ENCODE measurements around the gene HOMEZ. TPM values are rescaled to one million over a fixed set of nuclear protein-coding genes. Genes with fewer than 3 reads are reported as not detected.
"Not testable (repeated sequence)": the region's sequence is repeated elsewhere in the genome, so short reads cannot be mapped to it uniquely, and the experiment has no call there.

HOMEZ gene
- total RNA-seq, 1 experiment from 2014 or later: 2.3 TPM

DNA sequence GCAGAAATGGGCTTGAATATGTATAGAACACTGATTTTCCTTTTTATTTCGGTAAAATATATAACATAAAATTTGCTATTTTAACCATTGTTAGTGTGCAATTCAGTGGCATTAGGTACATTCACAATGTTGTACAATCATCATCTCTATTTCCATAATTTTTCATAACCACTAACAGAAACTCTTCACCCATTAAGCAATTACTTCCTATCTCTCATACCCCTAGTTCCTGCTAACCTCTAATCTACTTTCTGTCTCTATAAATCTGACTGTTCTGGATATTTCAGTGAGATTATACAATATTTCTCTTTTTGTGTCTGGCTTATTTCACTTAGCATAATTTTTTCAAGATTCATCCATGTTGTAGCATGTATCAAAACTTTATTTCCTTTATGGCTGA, 57.1 kb downstream of the HOMEZ start:
- no peak for DNase-seq (ENCODE audit: low read depth)

DNA sequence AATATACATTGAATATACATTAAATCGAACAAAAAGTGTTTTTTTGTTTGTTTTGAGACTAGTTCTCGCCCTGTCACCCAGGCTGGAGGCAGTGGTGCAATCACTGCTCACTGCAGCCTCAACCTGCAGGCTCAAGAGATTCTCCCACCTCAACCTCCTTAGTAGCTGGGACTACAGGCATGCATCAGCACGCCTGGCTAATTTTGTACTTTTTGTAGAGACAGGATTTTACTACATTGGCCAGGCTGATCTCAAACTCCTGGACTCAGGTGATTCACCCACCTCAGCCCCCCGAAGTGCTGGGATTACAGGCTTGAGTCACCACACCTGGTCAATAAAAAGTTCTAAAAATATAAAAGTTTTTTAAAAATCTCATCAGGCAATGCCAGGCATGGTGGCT, 58.4 kb downstream of the HOMEZ start:
- DNase-seq (ENCODE audit: low read depth): no peak

DNA sequence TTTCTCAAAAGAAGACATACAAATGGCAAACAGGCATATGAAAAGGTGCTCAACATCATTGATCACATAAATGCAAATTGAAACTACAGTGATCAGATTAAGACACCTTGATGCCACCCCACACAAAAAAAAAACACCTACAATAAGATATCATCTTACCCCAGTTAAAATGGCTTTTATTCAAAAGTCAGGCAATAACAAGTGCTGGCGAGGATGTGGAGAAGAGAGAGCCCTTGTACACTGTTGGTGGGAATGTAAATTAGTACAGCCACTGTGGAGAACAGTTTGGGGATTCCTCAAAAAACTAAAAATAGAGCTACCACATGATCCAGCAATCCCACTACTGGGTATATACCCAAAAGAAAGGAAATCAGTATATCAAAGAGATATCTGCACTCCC, 61.0 kb downstream of the HOMEZ start:
- DNase-seq (ENCODE audit: low read depth): not testable (repeated sequence)

Small RNA genes lying within 50 kb of the gene (small RNA-seq; reads per million reads assigned to genes)
- not detected for gene AL049829.1
- not detected for gene RNU6-1046P

Other genes starting within 250 kb of the HOMEZ start
- gene PSMB11, start 243.9 kb downstream of the HOMEZ start, total RNA-seq (2014; rRNA removed; shearing (Covaris generic)): 0.10 TPM in 1 of 2 replicates, not detected in the other
- gene CDH24, start 228.6 kb downstream of the HOMEZ start, total RNA-seq (2014; rRNA removed; shearing (Covaris generic)): 15.3 and 18.2 TPM in 2 replicates
- gene ACIN1, start 191.0 kb downstream of the HOMEZ start, total RNA-seq (2014; rRNA removed; shearing (Covaris generic)): 78.0 and 89.7 TPM in 2 replicates
- gene C14orf119, start 190.6 kb downstream of the HOMEZ start, total RNA-seq (2014; rRNA removed; shearing (Covaris generic)): 82.8 and 89.1 TPM in 2 replicates
- not detected in 2 replicates for gene CIROP, start 181.1 kb downstream of the HOMEZ start, total RNA-seq (2014; rRNA removed; shearing (Covaris generic))
- gene CEBPE, start 166.9 kb downstream of the HOMEZ start, total RNA-seq (2014; rRNA removed; shearing (Covaris generic)): 0.13 TPM in 1 of 2 replicates, not detected in the other
- gene SLC7A8, start 102.5 kb downstream of the HOMEZ start, total RNA-seq (2014; rRNA removed; shearing (Covaris generic)): 0.06 and 0.50 TPM in 2 replicates
- gene RNF212B, start 48.2 kb downstream of the HOMEZ start, total RNA-seq (2014; rRNA removed; shearing (Covaris generic)): not detected in 2 replicates
- 3.2 and 4.0 TPM in 2 replicates for gene PPP1R3E, start 16.7 kb upstream of the HOMEZ start, total RNA-seq (2014; rRNA removed; shearing (Covaris generic))
- gene BCL2L2, start 20.7 kb upstream of the HOMEZ start, total RNA-seq (2014; rRNA removed; shearing (Covaris generic)): 14.0 and 16.5 TPM in 2 replicates
- gene PABPN1, start 35.3 kb upstream of the HOMEZ start, total RNA-seq (2014; rRNA removed; shearing (Covaris generic)): 129 and 147 TPM in 2 replicates
- 1.2 and 5.5 TPM in 2 replicates for gene SLC22A17, start 66.8 kb upstream of the HOMEZ start, total RNA-seq (2014; rRNA removed; shearing (Covaris generic))
- gene EFS, start 79.0 kb upstream of the HOMEZ start, total RNA-seq (2014; rRNA removed; shearing (Covaris generic)): not detected in 2 replicates
- gene IL25, start 86.7 kb upstream of the HOMEZ start, total RNA-seq (2014; rRNA removed; shearing (Covaris generic)): not detected in 2 replicates
- gene CMTM5, start 90.9 kb upstream of the HOMEZ start, total RNA-seq (2014; rRNA removed; shearing (Covaris generic)): 0.10 TPM in 1 of 2 replicates, not detected in the other
- 0.03 TPM in 1 of 2 replicates, not detected in the other for gene MYH6, start 122.1 kb upstream of the HOMEZ start, total RNA-seq (2014; rRNA removed; shearing (Covaris generic))
- not detected in 2 replicates for gene MYH7, start 149.5 kb upstream of the HOMEZ start, total RNA-seq (2014; rRNA removed; shearing (Covaris generic))
- gene NGDN, start 183.6 kb upstream of the HOMEZ start, total RNA-seq (2014; rRNA removed; shearing (Covaris generic)): 75.0 and 78.0 TPM in 2 replicates